Measurements from ENCODE around the gene DNAJC15. TPM values are rescaled to one million over a fixed set of nuclear protein-coding genes. Genes with fewer than 3 reads are reported as not detected.
"Not testable (repeated sequence)": the region's sequence is repeated elsewhere in the genome, so short reads cannot be mapped to it uniquely, and the experiment has no call there.

The DNAJC15 gene
- total RNA-seq, 2 donors from 2014 or later = 7.6 to 10.7 TPM

GRCh38 chr13:43061496-43062280 lies 38.3 kb downstream of the DNAJC15 start:
- ATAC-seq (ENCODE audit: insufficient number of reproducible peaks, low FRiP score, low read depth) (no peak), DNase-seq (ENCODE audit: low spot score) (no peak)
- Histone ChIP-seq H3K36me3 (no peaks in the 10 kb centered on the region), H3K27me3 (replicated peaks; ENCODE audit: insufficient read depth) (no peaks in the 10 kb centered on the region), H3K27ac (no peak overlapping the region), H3K4me1 (ENCODE audit: control insufficient read depth in 1 of 2, low read depth in 2 of 2) (peaks cover 5 to 20% of the 10 kb centered on the region in 2 donors), H3K4me3 (no peak overlapping the region), H3K9me3 (no peaks in the 10 kb centered on the region)
- no peak for TF ChIP-seq CTCF (IDR thresholded peaks at IDR 0.05)

- DNase-seq (ENCODE audit: low spot score) = no peak
- Histone ChIP-seq H3K4me3 (no peak overlapping the region), H3K27me3 (replicated peaks; ENCODE audit: insufficient read depth) (no peaks in the 10 kb centered on the region), H3K4me1 (ENCODE audit: control insufficient read depth in 1 of 2, low read depth in 2 of 2) (no peaks in the 10 kb centered on the region), H3K27ac (no peak overlapping the region), H3K9me3 (no peaks in the 10 kb centered on the region), H3K36me3 (no peaks in the 10 kb centered on the region)
- ATAC-seq (ENCODE audit: insufficient number of reproducible peaks, low FRiP score, low read depth) = no peak
- no peak for TF ChIP-seq CTCF (IDR thresholded peaks at IDR 0.05)
Measured at GRCh38 chr13:43071824-43072223, 48.4 kb downstream of the DNAJC15 start.

GRCh38 chr13:43072394-43072793 lies 49.0 kb downstream of the DNAJC15 start:
- H3K9me3 ChIP-seq = no peaks in the 10 kb centered on the region
- no peak for TF ChIP-seq CTCF (IDR thresholded peaks at IDR 0.05)
- no peaks in the 10 kb centered on the region for H3K4me1 ChIP-seq (ENCODE audit: control insufficient read depth in 1 of 2, low read depth in 2 of 2)
- no peak overlapping the region for H3K4me3 ChIP-seq
- no peaks in the 10 kb centered on the region for H3K36me3 ChIP-seq
- no peak for DNase-seq (ENCODE audit: low spot score)
- H3K27ac ChIP-seq = no peak overlapping the region
- no peaks in the 10 kb centered on the region for H3K27me3 ChIP-seq (replicated peaks; ENCODE audit: insufficient read depth)
- ATAC-seq (ENCODE audit: insufficient number of reproducible peaks, low FRiP score, low read depth) = no peak

- Histone ChIP-seq H3K27me3 (replicated peaks; ENCODE audit: insufficient read depth) (no peaks in the 10 kb centered on the region), H3K36me3 (no peaks in the 10 kb centered on the region), H3K27ac (no peak overlapping the region), H3K4me3 (no peak overlapping the region), H3K4me1 (ENCODE audit: control insufficient read depth in 1 of 2, low read depth in 2 of 2) (no peaks in the 10 kb centered on the region), H3K9me3 (no peaks in the 10 kb centered on the region)
- no peak for ATAC-seq (ENCODE audit: insufficient number of reproducible peaks, low FRiP score, low read depth)
- no peak for DNase-seq (ENCODE audit: low spot score)
- TF ChIP-seq CTCF (IDR thresholded peaks at IDR 0.05) = no peak
Measured at GRCh38 chr13:43074824-43075510, 51.6 kb downstream of the DNAJC15 start.

GRCh38 chr13:43075511-43075902 lies 52.1 kb downstream of the DNAJC15 start:
- H3K9me3 ChIP-seq; H3K27me3 ChIP-seq (replicated peaks; ENCODE audit: insufficient read depth); H3K4me3 ChIP-seq; DNase-seq (ENCODE audit: low spot score); ATAC-seq (ENCODE audit: insufficient number of reproducible peaks, low FRiP score, low read depth); H3K4me1 ChIP-seq (ENCODE audit: control insufficient read depth in 1 of 2, low read depth in 2 of 2); H3K36me3 ChIP-seq; H3K27ac ChIP-seq: not testable (repeated sequence)
